KG1 (cell line): Measurements from ENCODE around the gene CYP2A13.
"Not testable (repeated sequence)": the region's sequence is repeated elsewhere in the genome, so short reads cannot be mapped to it uniquely, and the experiment has no call there.

Experiments
- DNase-seq: peaks from one replicate; lab custom pipeline; 2025; lab: John Stamatoyannopoulos, UW

Gene CYP2A13

GRCh38 chr19:41120929-41121911, 33.0 kb downstream of the CYP2A13 start:
- DNase-seq = not testable (repeated sequence)

- not testable (repeated sequence) for DNase-seq
These were observed 34.6 kb downstream of the CYP2A13 start for GRCh38 chr19:41122846-41123245.

- no peak for DNase-seq
These were observed 35.6 kb downstream of the CYP2A13 start for GRCh38 chr19:41123716-41124294.

- DNase-seq = not testable (repeated sequence)
These were observed 38.5 kb downstream of the CYP2A13 start for GRCh38 chr19:41126765-41127203.

- not testable (repeated sequence) for DNase-seq
These were observed 39.1 kb downstream of the CYP2A13 start for GRCh38 chr19:41127362-41127761.

GRCh38 chr19:41127801-41128300, 39.6 kb downstream of the CYP2A13 start:
- not testable (repeated sequence) for DNase-seq

- DNase-seq = no peak
These were observed 40.4 kb downstream of the CYP2A13 start for GRCh38 chr19:41128692-41129091.

GRCh38 chr19:41131186-41131585, 42.9 kb downstream of the CYP2A13 start:
- no peak for DNase-seq

- no peak for DNase-seq
These were observed 45.0 kb downstream of the CYP2A13 start for GRCh38 chr19:41133260-41133659.

- DNase-seq = no peak
These were observed 46.4 kb downstream of the CYP2A13 start for GRCh38 chr19:41134616-41135015.

GRCh38 chr19:41135390-41136384, 47.4 kb downstream of the CYP2A13 start:
- DNase-seq = not testable (repeated sequence)

- no peak for DNase-seq
These were observed 48.6 kb downstream of the CYP2A13 start for GRCh38 chr19:41136636-41137455.

GRCh38 chr19:41144403-41144802, 56.2 kb downstream of the CYP2A13 start:
- DNase-seq = peak; percentile 29
